HFF-Myc (cell line): ENCODE measurements around the gene CEP63.

Source experiments
- DNase-seq: peaks from one replicate; pipeline ENCODE4 v3.0.0-alpha.2; 2011; ENCODE audit warnings: low read depth; ENCODE audit errors: extremely low read depth
- H3K4me3 ChIP-seq: replicated peaks from 2 replicates; pipeline ENCODE4 v1.5.1; 2011; ENCODE audit warnings: low read depth, mild to moderate bottlenecking, control low read depth, low read length
- CTCF ChIP-seq: IDR thresholded peaks from 2 replicates; pipeline ENCODE4 v1.5.1; 2012; ENCODE audit warnings: mild to moderate bottlenecking, low read depth, low read length, control low read depth; ENCODE audit errors: missing control alignments

The CEP63 gene

GRCh38 chr3:134608771-134609435 lies 123.0 kb downstream of the CEP63 start:
- TF ChIP-seq CTCF, result no peak
- DNase-seq, result no peak
- no peak overlapping the region for H3K4me3 ChIP-seq

DNA sequence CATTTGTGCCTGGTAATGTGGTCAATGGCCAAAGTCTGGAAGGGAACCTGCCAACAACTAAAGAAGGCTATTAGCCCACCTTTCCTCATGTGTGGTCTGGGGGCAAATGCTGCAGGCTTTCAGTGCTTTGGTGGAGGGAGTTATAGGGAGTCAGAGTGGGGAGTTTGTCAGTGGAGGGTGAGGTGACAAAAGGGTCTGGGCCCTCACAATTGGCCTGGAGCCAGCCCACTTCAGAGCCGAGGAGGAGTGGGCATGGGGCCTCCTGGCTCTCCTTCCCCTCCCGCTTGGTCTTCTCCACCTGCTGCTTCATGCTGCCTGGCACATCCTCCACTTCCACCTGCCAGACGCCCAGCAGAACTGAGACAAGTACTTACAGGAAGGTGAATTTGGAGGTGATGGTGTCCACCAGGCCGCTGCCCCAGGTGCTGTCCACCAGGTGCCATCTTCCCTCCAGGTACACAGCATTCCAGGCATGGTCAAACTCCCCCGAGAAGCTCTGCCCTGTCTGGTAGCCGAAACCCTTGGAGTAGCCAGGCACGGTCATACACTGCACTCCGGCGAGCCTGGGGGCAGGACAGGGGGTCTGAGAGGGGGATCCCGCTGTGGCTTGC lies 124.1 kb downstream of the CEP63 start:
- no peak for DNase-seq
- no peak overlapping the region for H3K4me3 ChIP-seq
- TF ChIP-seq CTCF, result no peak

DNA sequence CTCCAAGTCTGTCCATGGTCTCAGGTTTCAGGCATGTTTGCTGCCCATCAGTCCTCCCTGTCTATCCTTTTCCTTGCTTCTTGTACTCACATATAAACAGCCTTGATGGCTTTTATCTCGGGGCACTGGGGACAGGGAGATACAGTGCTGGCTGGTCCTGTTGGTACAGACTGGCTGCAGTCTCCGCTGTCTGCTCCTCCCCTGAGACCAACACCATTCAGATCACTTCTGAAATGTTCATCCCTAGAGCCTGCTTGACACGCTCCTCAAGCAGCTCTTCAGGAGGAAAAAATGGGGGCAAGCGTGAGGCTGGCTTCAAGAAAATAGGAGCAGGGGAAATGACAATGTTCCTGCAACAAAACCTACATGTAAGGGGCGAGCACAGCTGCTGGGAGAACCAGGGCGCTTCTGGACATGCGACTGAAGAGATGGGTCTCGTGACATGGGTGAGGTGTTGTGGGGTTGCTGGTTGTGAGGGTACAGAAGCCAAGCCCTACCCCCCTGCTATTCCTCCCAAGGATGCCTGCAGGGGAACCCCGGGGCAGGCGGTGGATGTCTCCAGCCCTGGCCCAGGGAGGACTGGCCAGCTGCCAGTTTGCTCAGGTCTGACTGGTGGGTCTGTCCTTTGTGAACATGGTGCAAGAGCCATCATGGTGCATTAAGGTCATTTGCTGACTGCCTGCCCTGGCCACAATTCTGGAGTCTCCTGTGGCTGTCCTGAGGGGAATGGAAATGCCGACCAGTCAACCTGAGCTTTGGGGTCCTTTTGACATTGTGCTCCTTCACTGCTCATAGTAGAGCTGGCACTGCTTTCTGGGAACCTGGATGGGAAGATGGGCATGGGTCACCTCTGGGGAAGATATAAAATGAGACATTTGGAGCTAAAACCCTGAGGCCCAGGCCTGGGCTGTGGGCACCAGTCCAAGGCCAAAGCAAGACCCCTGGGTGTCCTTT lies 124.9 kb downstream of the CEP63 start:
- DNase-seq, result no peak
- H3K4me3 ChIP-seq, result no peak overlapping the region
- TF ChIP-seq CTCF, result no peak

- no peak for DNase-seq
- no peak for TF ChIP-seq CTCF
- H3K4me3 ChIP-seq, result no peak overlapping the region
These were observed 125.7 kb downstream of the CEP63 start for GRCh38 chr3:134611516-134611915.

GRCh38 chr3:134613006-134613520 lies 127.2 kb downstream of the CEP63 start:
- no peak for DNase-seq
- no peak overlapping the region for H3K4me3 ChIP-seq
- TF ChIP-seq CTCF, result no peak

- no peak for TF ChIP-seq CTCF
- no peak for DNase-seq
- no peak overlapping the region for H3K4me3 ChIP-seq
These were observed 129.1 kb downstream of the CEP63 start for GRCh38 chr3:134614955-134615354.
